H1 (cell line): ENCODE results near the gene ABCA5. TPM values are rescaled to one million over a fixed set of nuclear protein-coding genes. Genes with fewer than 3 reads are reported as not detected.

Experiments
- CTCF ChIA-PET: fragments of 300-600 bp; sonication (Branson Sonifier 250); formaldehyde crosslinking; loops from one replicate; lab custom pipeline; 2021; ENCODE audit not compliant: partially characterized antibody; lab: Charles Lee
- POLR2A ChIA-PET: fragments of 300-600 bp; sonication (Branson Sonifier 250); formaldehyde crosslinking; loops from one replicate; lab custom pipeline; 2021; ENCODE audit warnings: inconsistent platforms; ENCODE audit not compliant: partially characterized antibody; lab: Charles Lee
- DNase-seq, 2 experiments: peaks; one replicate each; pipeline versions ENCODE4 v3.0.0 to v3.0.0-alpha.2; 2010 to 2022; ENCODE audit warnings: low spot score in 2 of 2, low read depth in 1 of 2, mixed read lengths in 1 of 2
- FAIRE-seq: peaks from 2 replicates; lab custom pipeline; 2011; peaks lifted over from hg19 to GRCh38; lab: Jason Lieb, UNC
- H2AFZ ChIP-seq: 2 replicates; pipeline ENCODE4 v1.8.1; 2012; ENCODE audit warnings: low read length, inconsistent platforms
- H2AK5ac ChIP-seq: 2 replicates; pipeline ENCODE4 v1.6.1; 2013; ENCODE audit warnings: low read depth, low read length
- H2BK120ac ChIP-seq: replicated peaks from 2 replicates; pipeline ENCODE3; 2013; ENCODE audit warnings: low read depth, low read length, inconsistent platforms
- H2BK12ac ChIP-seq: 2 replicates; pipeline ENCODE4 v1.6.1; 2013; ENCODE audit warnings: low read depth, low read length
- H2BK15ac ChIP-seq: 2 replicates; pipeline ENCODE4 v1.6.1; 2013; ENCODE audit warnings: low read length
- H2BK20ac ChIP-seq: 2 replicates; pipeline ENCODE4 v1.6.1; 2013; ENCODE audit warnings: low read length
- H2BK5ac ChIP-seq: 2 replicates; pipeline ENCODE4 v1.6.1; 2013; ENCODE audit warnings: low read depth, low read length
- H3K14ac ChIP-seq: 2 replicates; pipeline ENCODE4 v1.6.1; 2013; ENCODE audit warnings: inconsistent platforms; ENCODE audit not compliant: insufficient read length
- H3K18ac ChIP-seq: 2 replicates; pipeline ENCODE4 v1.6.1; 2013; ENCODE audit warnings: low read length; ENCODE audit errors: extremely low read depth
- H3K23ac ChIP-seq: 2 replicates; pipeline ENCODE4 v1.6.1; 2013; ENCODE audit warnings: inconsistent platforms; ENCODE audit not compliant: insufficient read length
- H3K23me2 ChIP-seq: 2 replicates; pipeline ENCODE4 v1.6.1; 2013; ENCODE audit warnings: low read depth, low read length
- H3K27ac ChIP-seq: 2 replicates; pipeline ENCODE4 v1.6.1; 2011; ENCODE audit warnings: low read depth, low read length, inconsistent platforms
- H3K27me3 ChIP-seq, 4 experiments: replicated peaks in 1 of 4; 1 replicate in 1 of 4; 2 replicates in 3 of 4; pipeline versions ENCODE4 v1.6.1 to v1.8.1; 2011 to 2013; ENCODE audit warnings: low read length in 3 of 4, mild to moderate bottlenecking in 3 of 4, inconsistent platforms in 2 of 4, mixed read lengths in 2 of 4, moderate library complexity in 1 of 4; ENCODE audit not compliant: control insufficient read depth in 3 of 4, insufficient read depth in 3 of 4; ENCODE audit errors: extremely low read depth in 1 of 4
- H3K36me3 ChIP-seq, 4 experiments: 2 replicates each; pipeline versions ENCODE4 v1.6.1 to v1.8.1; 2011 to 2013; ENCODE audit warnings: mild to moderate bottlenecking in 4 of 4, low read length in 3 of 4, moderate library complexity in 2 of 4, control low read depth in 1 of 4, inconsistent platforms in 1 of 4; ENCODE audit not compliant: insufficient read depth in 4 of 4, control insufficient read depth in 2 of 4
- H3K4ac ChIP-seq: replicated peaks from 2 replicates; pipeline ENCODE3; 2013; ENCODE audit warnings: low read length, low read depth, mixed read lengths, inconsistent platforms; ENCODE audit not compliant: insufficient read length
- H3K4me1 ChIP-seq, 4 experiments: replicated peaks in 1 of 4; 1 replicate in 1 of 4; 2 replicates in 3 of 4; pipeline versions ENCODE4 v1.6.1 to v1.8.1; 2011 to 2013; ENCODE audit warnings: low read length in 3 of 4, inconsistent platforms in 2 of 4, mixed read lengths in 1 of 4; ENCODE audit not compliant: insufficient read depth in 4 of 4, control insufficient read depth in 3 of 4
- H3K4me2 ChIP-seq, 2 experiments: 2 replicates each; pipeline versions ENCODE4 v1.6.1 to v1.8.1; 2011 to 2013; ENCODE audit warnings: low read depth in 2 of 2, low read length in 2 of 2, control low read depth in 1 of 2, inconsistent platforms in 1 of 2, mild to moderate bottlenecking in 1 of 2; ENCODE audit not compliant: insufficient read depth in 1 of 2
- H3K4me3 ChIP-seq, 4 experiments: fragments of 200-600, 300-600 bp in 1 of 4; sonication (generic), shearing (Covaris generic), sonication (Bioruptor Twin) in 1 of 4; 2 replicates each; pipeline versions ENCODE4 v1.5.1 to v1.8.1; 2011 to 2016; ENCODE audit warnings: low read length in 4 of 4, low read depth in 3 of 4, control low read depth in 2 of 4, inconsistent platforms in 2 of 4, mild to moderate bottlenecking in 2 of 4, mixed read lengths in 1 of 4, moderate library complexity in 1 of 4; ENCODE audit not compliant: insufficient read depth in 2 of 4; ENCODE audit errors: extremely low read depth in 1 of 4
- H3K56ac ChIP-seq: replicated peaks from 2 replicates; pipeline ENCODE3; 2013; ENCODE audit warnings: low read depth, mild to moderate bottlenecking, mixed read lengths, low read length, inconsistent platforms; ENCODE audit not compliant: insufficient read length
- H3K79me1 ChIP-seq: 2 replicates; pipeline ENCODE4 v1.6.1; 2013; ENCODE audit warnings: low read depth, low read length, control low read depth
- H3K79me2 ChIP-seq, 2 experiments: 2 replicates each; pipeline versions ENCODE4 v1.6.1 to v1.8.1; 2012 to 2013; ENCODE audit warnings: low read length in 2 of 2, mild to moderate bottlenecking in 2 of 2, inconsistent platforms in 1 of 2; ENCODE audit not compliant: insufficient read depth in 2 of 2, control insufficient read depth in 1 of 2
- H3K9ac ChIP-seq, 4 experiments: replicated peaks in 1 of 4; 1 replicate in 1 of 4; 2 replicates in 3 of 4; pipeline versions ENCODE4 v1.6.1 to v1.8.1; 2011 to 2013; ENCODE audit warnings: low read depth in 3 of 4, low read length in 3 of 4, control low read depth in 2 of 4, mild to moderate bottlenecking in 2 of 4, moderate library complexity in 2 of 4, inconsistent platforms in 1 of 4; ENCODE audit errors: extremely low read depth in 1 of 4
- H3K9me3 ChIP-seq, 2 experiments: 2 replicates each; pipeline versions ENCODE4 v1.6.1 to v1.8.1; 2012 to 2013; ENCODE audit warnings: mild to moderate bottlenecking in 2 of 2, moderate library complexity in 2 of 2, control low read depth in 1 of 2, inconsistent platforms in 1 of 2, low read depth in 1 of 2, low read length in 1 of 2, mixed read lengths in 1 of 2; ENCODE audit not compliant: insufficient read depth in 2 of 2
- H4K20me1 ChIP-seq, 2 experiments: replicated peaks in 1 of 2; 2 replicates each; pipeline versions ENCODE3 to v1.8.1; 2011 to 2013; ENCODE audit warnings: inconsistent platforms in 2 of 2, low read length in 2 of 2, mild to moderate bottlenecking in 1 of 2; ENCODE audit not compliant: insufficient read depth in 2 of 2, control insufficient read depth in 1 of 2
- H4K5ac ChIP-seq: 2 replicates; pipeline ENCODE4 v1.6.1; 2013; ENCODE audit warnings: low read length, low read depth, mixed read lengths, inconsistent platforms; ENCODE audit not compliant: insufficient read length
- H4K8ac ChIP-seq: 2 replicates; pipeline ENCODE4 v1.8.0; 2013; ENCODE audit warnings: mild to moderate bottlenecking, moderate library complexity, low read length, inconsistent platforms; ENCODE audit not compliant: insufficient read depth; ENCODE audit errors: extremely low read depth
- H4K91ac ChIP-seq: replicated peaks from 2 replicates; pipeline ENCODE3; 2013; ENCODE audit warnings: low read length, mixed read lengths, inconsistent platforms; ENCODE audit not compliant: insufficient read length
- CBX8 ChIP-seq: fragments of 300-800, 300-1000 bp; sonication (generic); IDR thresholded peaks from 2 replicates; pipeline ENCODE4 v1.7.1; 2016; ENCODE audit warnings: low read depth, low read length, borderline replicate concordance
- E2F6 ChIP-seq: IDR thresholded peaks from 2 replicates; pipeline ENCODE4 v1.6.1; 2012; ENCODE audit warnings: inconsistent platforms
- EZH2 ChIP-seq: fragments of 200-600 bp; sonication (generic); IDR thresholded peaks from 2 replicates; pipeline ENCODE4 v1.7.1; 2012; ENCODE audit warnings: low read depth, mild to moderate bottlenecking, moderate library complexity, low read length, inconsistent platforms; ENCODE audit not compliant: severe bottlenecking
- FOSL1 ChIP-seq: IDR thresholded peaks from 2 replicates; pipeline ENCODE4 v1.6.1; 2011; ENCODE audit warnings: mild to moderate bottlenecking, low read depth, low read length, moderate library complexity; ENCODE audit not compliant: insufficient read depth
- GTF2F1 ChIP-seq: IDR thresholded peaks from 2 replicates; pipeline ENCODE4 v1.6.1; 2012; ENCODE audit warnings: low read depth, low read length, improper control_type of control experiment, borderline replicate concordance
- JUN ChIP-seq: IDR thresholded peaks from 2 replicates; pipeline ENCODE4 v1.6.1; 2011; ENCODE audit warnings: low read depth, mild to moderate bottlenecking, improper control_type of control experiment, low read length
- JUND ChIP-seq: IDR thresholded peaks from 2 replicates; pipeline ENCODE4 v1.6.1; 2011; ENCODE audit warnings: mild to moderate bottlenecking, improper control_type of control experiment, low read length
- NRF1 ChIP-seq: IDR thresholded peaks from 2 replicates; pipeline ENCODE4 v1.6.1; 2011; ENCODE audit warnings: mild to moderate bottlenecking, low read depth, low read length, improper control_type of control experiment
- SIN3A ChIP-seq, 2 experiments: IDR thresholded peaks in 1 of 2; conservative IDR thresholded peaks in 1 of 2; 2 replicates each; pipeline ENCODE4 v1.6.1; 2011 to 2012; ENCODE audit warnings: low read length in 2 of 2, improper control_type of control experiment in 1 of 2, low read depth in 1 of 2, mild to moderate bottlenecking in 1 of 2
- SP2 ChIP-seq: IDR thresholded peaks from 2 replicates; pipeline ENCODE4 v1.6.1; 2012; ENCODE audit warnings: mild to moderate bottlenecking, low read length, inconsistent platforms
- TEAD4 ChIP-seq: IDR thresholded peaks from 2 replicates; pipeline ENCODE4 v1.6.1; 2012; ENCODE audit warnings: low read depth, low read length, inconsistent platforms, mixed read lengths
- WGBS, 2 experiments: shearing (Covaris generic) in 1 of 2; methylation state at CpG; one replicate each; pipeline versions ENCODE4 v1.1.6 to v1.1.7; 2013 to 2015; ENCODE audit warnings: low lambda C conversion rate in 2 of 2, mixed read lengths in 2 of 2, inconsistent platforms in 1 of 2, low coverage in 1 of 2, missing lambda C conversion rate in 1 of 2; ENCODE audit not compliant: insufficient replicate concordance in 2 of 2, insufficient coverage in 1 of 2, insufficient read length in 1 of 2; ENCODE audit errors: extremely low coverage in 1 of 2, missing lambda C conversion rate in 1 of 2; 5-methylcytosine and 5-hydroxymethylcytosine counted together
- polyA plus RNA-seq, 7 experiments: library from polyadenylated mRNA; depleted of rRNA in 3 of 7; stranded (reverse) in 5 of 7; unstranded in 2 of 7; fragments of >200 nt in 5 of 7; fragments of 200-250 nt in 2 of 7; gene quantifications; 1 replicate in 5 of 7; 2 replicates in 1 of 7; 4 replicates in 1 of 7; pipeline versions ENCODE4 v1.2.1 to v1.2.3, GENCODE V29; 2011 to 2013; ENCODE audit warnings: missing spikeins in 2 of 7, mixed read lengths in 2 of 7
- total RNA-seq: library from RNA; stranded (reverse); fragmentation: NEBNext Ultra II Directional; extraction: Animal tissue kit (Norgen Biotek cat#: 25700); gene quantifications from 2 replicates; pipeline ENCODE4 v1.2.1, GENCODE V29; 2021

The ABCA5 gene
- total and polyA plus RNA-seq, 2 of the 8 experiments (the other 6 are each of a cell fraction or from before 2014, with no cell fraction given): 1.3 to 4.1 TPM

DNA sequence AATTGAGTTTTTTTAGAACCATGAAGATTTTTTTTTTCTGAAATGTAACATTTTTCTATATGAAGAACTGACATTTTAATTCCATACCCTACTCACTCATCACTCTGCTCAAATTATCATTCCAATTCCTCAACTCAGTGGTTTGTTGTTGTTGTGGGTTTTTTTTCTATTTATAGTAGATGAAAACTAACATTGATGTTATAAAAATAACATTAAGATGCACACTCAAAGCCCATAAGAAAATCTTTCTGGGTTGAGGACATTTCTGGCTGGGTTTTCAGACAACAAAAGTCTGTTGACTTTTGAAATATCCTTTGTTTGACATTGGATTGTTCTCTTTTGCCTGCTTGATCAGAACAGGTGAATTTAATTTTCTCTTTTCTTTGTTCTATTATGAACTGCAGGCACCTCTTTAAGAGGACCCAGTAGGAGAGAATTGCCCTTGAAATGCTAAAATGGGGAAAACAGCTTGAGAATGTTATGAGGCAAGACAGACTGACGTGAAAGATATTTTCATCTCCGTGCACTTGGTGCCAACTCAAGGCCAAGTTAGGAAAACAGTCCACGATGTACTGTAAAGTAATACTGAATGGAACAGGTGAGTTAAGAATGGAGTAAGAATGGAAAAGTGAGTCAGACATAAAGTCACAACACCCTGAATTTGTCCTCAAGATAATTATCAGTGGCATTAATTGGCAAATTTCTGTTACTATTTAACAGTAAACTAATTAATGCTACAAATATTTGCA is 16.1 kb upstream of the ABCA5 start:
- Histone ChIP-seq H2BK20ac (peak overlapping the region; percentile 52; the same call in 1 of the 2 replicates), H2BK15ac (no peak overlapping the region), H3K9me3 (no peaks in the 10 kb centered on the region), H4K8ac (no peak overlapping the region), H3K14ac (no peak overlapping the region), H2AFZ (no peak overlapping the region), H2BK5ac (no peak overlapping the region), H4K5ac (no peak overlapping the region), H3K4ac (no peak overlapping the region), H3K56ac (peak overlapping the region; percentile 25), H4K20me1 (no peaks in the 10 kb centered on the region), H3K23me2 (no peaks in the 10 kb centered on the region; the same call in 1 of the 2 replicates), H3K18ac (no peak overlapping the region), H3K9ac (no peak overlapping the region), H3K36me3 (no peaks in the 10 kb centered on the region), H3K4me2 (no peak overlapping the region), H3K27ac (no peak overlapping the region), H3K27me3 (no peaks in the 10 kb centered on the region), H4K91ac (no peak overlapping the region), H2AK5ac (no peak overlapping the region), H3K79me1 (no peaks in the 10 kb centered on the region), H3K23ac (no peak overlapping the region), H3K4me3 (no peak overlapping the region), H3K4me1 (no peaks in the 10 kb centered on the region; a peak in 3 of 7 replicates), H2BK120ac (no peak overlapping the region), H2BK12ac (no peak overlapping the region), H3K79me2 (no peaks in the 10 kb centered on the region)
- no peak for DNase-seq
- CTCF ChIA-PET: interaction anchor here (0.6 to 1.6 kb wide), 3 partner anchors 14 to 553 kb away, joined by 3 to 4 read pairs (median 3); no protein-coding TSS in a partner anchor
- 82% methylated on average over 3 of the region's 3 CpGs; no CpG with 5 or more reads in 1 of the 2 experiments for WGBS, 2 experiments
- POLR2A ChIA-PET: no interaction called here
- no peak for FAIRE-seq
- TF ChIP-seq TEAD4: no peak
- TF ChIP-seq JUN: no peak
- no peak for TF ChIP-seq GTF2F1
- TF ChIP-seq CBX8: no peak
- TF ChIP-seq SP2: no peak
- TF ChIP-seq E2F6: no peak
- no peak for TF ChIP-seq SIN3A (conservative IDR thresholded peaks at IDR 0.05 in 1 of 2, IDR thresholded peaks at IDR 0.05 in 1 of 2; ENCODE audit: low read depth in 1 of 2, low read length in 2 of 2)
- TF ChIP-seq NRF1: no peak
- TF ChIP-seq EZH2: no peak
- TF ChIP-seq JUND: no peak
- TF ChIP-seq FOSL1: no peak
